Central memory CD4-positive, alpha-beta T cell (primary cell): ENCODE measurements around the gene CEP85L.
A peak's percentile ranks its signal among the peaks of the same experiment; 100 is the strongest.

Source experiments
- DNase-seq: peaks from one replicate; pipeline ENCODE4 v3.0.0; 2022

The CEP85L gene

DNA sequence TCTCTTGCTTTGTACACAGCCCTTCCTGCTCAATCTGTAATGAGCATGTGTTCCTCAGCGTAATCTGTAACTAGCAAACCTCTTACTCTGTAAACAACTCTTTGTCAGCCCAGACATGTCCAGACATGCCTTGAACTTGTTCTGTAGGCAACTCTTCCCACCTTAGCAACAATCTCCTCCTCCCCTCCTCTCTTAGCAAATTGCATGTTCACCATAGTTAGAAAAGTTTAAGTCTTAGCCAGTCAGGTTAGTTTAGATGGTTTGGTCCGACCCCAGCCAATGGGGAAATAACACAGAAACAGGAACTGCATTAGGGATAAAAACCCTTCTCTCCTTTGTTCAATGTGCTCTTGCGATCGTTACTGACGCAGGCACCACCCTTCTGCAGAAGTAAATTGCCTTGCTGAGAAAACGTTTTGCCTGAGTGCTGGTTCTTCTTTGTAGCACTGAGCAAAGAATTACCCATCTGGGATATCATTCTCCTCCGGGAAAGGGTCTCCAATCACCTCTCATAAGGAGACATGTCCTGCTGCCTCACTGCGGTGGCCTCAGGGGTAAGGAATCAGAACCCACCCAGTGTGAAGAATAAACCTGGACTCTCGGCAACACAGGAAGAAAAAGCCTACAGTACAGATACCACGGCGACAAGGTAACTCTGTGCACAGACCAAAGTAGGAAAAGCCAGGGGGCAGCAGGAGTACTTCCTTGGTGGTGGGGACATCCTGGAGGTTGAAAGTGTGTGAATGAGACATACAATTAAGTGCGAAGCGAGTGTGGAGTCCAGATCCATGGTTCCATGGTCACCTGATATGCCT lies 77.1 kb downstream of the CEP85L start:
- DNase-seq: no peak

GRCh38 chr6:118571121-118571520 lies 80.3 kb downstream of the CEP85L start:
- no peak for DNase-seq

DNA sequence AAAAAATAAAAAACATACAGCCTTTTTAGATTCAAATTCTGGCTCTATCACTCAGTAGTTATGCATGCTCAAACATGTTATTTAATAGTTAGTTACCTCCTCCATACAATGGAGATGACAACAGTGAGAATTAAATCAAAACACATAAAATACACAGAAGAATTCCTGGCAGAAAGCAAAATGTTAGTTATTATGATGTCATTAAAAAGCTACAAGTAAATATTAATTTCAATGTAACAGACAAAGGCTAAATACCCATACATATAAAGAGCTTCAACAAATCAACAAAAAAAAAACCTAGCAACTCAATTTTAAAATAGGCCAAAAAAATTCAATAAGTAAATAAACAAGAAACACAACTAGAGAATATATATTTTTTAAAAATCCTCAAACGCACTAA lies 81.9 kb downstream of the CEP85L start:
- no peak for DNase-seq

GRCh38 chr6:118567974-118568373 lies 83.4 kb downstream of the CEP85L start:
- no peak for DNase-seq

- DNase-seq: peak; percentile 60
These were observed 86.0 kb downstream of the CEP85L start for GRCh38 chr6:118565311-118565960.

DNA sequence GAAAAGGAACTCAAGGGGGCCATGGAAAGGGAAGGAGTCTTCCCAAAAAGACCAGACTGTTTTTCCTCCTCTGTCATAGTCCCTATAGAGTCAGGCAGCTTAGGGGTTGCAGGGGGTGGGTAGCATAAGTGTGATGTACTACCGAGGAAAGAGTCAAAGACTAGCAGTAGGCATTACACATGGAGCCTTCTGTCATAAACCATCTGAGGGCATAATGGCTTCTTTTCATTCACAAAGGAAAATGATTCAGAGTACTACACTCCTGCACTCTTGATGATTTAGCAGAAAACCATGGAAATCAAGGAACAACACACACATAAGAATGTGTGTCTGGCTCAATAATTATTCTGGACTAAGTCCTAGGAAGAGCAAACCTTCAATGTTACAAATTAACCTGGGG lies 88.4 kb downstream of the CEP85L start:
- no peak for DNase-seq

- no peak for DNase-seq
These were observed 89.1 kb downstream of the CEP85L start for GRCh38 chr6:118562248-118562647.

GRCh38 chr6:118559659-118560058 lies 91.7 kb downstream of the CEP85L start:
- DNase-seq: no peak

DNA sequence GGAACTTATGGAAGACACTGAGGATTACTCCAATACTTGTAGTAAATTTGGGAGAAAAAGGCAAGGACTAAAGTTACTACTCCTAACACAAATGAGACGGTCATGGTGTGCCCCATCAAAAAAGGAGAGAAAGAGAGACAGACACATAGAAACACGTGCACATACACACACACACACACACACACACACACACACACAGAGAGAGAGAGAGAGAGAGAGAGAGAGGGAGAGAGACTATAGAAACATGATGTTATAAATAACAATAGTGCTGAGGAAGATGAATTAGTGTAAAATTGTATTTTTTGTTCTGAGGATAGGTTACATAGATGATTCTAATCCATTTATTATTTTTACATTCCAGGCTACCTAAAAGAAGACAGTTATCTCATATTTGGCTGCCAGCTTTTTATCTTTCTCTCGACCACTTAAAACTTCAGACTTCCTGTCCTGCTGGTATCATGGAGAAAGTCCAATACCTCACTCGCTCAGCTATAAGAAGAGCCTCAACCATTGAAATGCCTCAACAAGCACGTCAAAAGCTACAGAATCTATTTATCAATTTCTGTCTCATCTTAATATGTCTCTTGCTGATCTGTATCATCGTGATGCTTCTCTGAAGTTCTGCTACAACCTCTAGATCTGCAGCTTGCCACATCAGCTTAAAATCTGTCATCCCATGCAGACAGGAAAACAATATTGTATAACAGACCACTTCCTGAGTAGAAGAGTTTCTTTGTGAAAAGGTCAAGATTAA lies 92.8 kb downstream of the CEP85L start:
- DNase-seq: peak; percentile 75

DNA sequence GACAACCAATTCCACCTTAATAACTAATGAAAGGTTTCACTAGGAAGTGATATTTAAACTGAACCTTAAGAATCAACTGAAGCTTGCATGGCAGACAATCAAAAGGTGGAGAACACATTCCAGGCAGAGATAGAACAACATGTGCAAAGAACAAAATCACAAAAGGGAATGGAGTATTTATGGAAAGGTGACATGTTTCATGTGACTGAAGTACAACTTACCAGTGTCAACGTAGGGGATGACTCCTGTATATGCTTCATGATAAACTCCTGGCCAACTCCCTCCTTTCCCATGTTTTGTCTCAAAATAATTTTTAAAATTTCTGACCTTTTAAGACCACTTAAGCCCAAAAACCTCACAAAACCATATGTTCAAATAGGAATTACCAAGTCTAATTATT lies 96.7 kb downstream of the CEP85L start:
- DNase-seq: no peak

DNA sequence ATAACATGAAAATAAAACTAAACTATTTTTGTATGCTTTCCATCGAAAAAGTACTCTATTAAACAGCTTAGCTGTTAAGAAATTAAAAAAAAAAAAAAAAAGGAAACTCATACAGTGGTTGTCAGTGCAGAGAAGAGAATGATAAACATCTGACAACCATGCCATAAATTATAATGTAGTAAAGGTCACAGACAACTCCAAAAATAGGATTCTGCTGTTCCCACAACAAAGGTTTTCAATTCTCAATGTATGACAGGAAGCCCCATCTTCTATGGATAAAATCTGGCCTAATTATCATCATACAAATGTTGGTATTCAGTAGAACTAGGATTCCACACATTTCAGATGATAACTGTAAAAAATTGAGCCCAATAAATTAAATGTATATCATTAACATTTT lies 98.3 kb downstream of the CEP85L start:
- no peak for DNase-seq

GRCh38 chr6:118551063-118552053 lies 100.0 kb downstream of the CEP85L start:
- peak; percentile 31 for DNase-seq

- no peak for DNase-seq
These were observed 102.8 kb downstream of the CEP85L start for GRCh38 chr6:118548613-118549012.

GRCh38 chr6:118548136-118548535 lies 103.3 kb downstream of the CEP85L start, which contains the start of gene PLN:
TSS of gene PLN (plus strand) at chr6:118548296. CDS start at chr6:118558922, 10,626 bp downstream.
- DNase-seq: no peak

DNA sequence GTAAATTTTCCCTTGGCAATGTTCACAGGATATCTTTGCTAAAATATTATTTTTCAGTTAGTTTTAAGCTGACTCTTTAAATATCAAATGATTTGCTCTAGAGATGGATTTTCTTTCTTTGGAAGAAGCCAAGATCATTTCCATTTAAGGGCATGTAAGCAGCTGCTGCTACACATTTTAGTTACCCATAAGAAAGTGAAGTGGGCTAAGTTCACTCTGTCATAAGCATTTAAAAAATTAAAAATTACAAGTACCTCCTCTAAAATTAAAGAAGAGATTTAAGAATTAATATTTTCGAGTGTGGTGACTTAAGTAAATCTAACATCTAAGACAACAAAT lies 104.5 kb downstream of the CEP85L start:
- no peak for DNase-seq

DNA sequence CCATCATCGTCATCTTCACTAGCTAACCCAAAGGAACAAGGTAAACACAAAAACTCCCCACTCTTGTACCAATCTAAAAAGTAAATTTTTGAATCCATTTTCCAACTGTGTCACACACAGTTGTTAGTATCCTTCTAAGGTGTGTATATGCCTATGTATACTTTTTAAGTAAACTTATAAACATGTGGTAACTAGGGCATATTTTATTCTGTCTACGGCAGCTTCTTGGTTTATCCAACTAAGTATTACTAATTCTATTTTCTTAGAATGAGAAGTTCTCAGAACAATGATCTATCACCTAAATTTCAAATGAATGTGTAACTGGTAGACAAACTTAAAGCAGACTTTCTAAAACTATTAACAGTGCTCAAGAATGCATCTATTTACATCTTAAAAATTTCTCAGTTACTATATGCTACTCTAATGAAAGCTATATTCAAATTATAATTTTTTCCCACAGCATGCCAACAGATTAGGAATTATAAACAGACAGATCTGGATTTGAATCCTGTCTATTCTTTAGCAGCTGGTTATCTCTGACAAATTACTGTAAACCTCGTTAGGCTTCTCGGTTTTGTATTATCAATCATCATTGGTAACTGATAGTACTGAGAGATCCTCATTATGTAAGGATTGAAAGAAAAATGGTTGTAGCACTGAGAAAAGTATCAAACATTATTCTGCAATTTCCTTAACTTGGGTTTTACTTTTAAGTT lies 105.1 kb downstream of the CEP85L start:
- DNase-seq: no peak

GRCh38 chr6:118544105-118544504 lies 107.3 kb downstream of the CEP85L start:
- DNase-seq: no peak

DNA sequence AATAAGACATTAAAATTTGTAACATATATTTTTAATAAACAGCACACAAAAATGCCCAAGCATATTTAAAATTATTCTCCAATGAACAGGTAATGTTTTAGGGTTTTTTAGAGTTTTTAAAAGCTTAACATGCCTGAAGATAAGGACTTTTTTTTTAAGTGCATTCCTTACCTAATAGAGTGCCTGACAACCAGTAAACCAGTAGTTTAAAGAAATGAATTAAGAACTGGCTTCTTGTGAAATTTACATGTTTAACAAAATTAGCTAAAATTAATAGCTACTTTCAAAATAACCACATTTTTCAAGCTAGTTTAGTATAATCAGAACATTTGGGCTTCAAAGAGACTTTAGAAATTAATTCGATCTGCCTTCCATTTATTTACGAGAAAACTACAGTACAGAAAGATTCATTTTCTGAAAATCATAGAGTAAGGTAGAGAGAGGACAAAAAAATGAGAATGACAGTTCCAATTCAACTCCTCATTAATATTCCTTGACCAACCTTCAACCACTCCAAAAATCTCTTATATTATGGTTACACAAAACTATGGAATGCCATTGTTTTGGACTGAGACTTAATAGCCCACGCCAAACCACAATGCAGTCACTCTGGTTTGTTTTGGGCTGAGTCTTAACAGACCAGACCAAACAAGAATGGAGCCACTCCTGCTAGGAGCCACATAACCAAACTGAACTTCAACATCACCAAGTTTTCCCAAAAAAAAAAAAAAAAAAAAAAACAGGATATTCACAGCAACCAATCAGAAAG lies 109.0 kb downstream of the CEP85L start:
- DNase-seq: no peak

DNA sequence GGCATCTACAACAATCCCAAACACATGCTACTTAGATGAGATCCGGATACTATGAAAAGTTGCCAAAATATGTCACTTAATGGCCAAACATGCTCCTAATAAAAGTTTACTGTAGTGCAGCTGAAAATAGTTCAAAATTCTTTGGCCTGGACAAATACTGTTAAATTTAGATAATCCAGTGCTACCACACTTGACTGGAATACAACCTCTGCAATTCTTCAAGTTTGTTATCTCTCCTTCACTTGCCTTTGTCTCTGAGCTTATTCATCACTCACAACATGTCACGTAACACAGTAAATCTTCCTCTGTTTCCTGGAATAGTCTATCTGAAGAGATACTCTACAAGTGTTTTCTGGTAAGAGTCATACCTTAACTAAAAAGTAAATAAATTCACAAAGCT lies 113.8 kb downstream of the CEP85L start:
- DNase-seq: no peak

GRCh38 chr6:118536478-118536877 lies 114.9 kb downstream of the CEP85L start:
- no peak for DNase-seq
